Right renal pelvis (tissue), 4 donors: ENCODE data around the gene SP8. TPM values are rescaled to one million over a fixed set of nuclear protein-coding genes. Genes with fewer than 3 reads are reported as not detected.
"Not testable (repeated sequence)": the region's sequence is repeated elsewhere in the genome, so short reads cannot be mapped to it uniquely, and the experiment has no call there.

Source experiments
- DNase-seq, 4 donors: peaks; one replicate each; pipeline ENCODE4 v3.0.0-alpha.2; 2013; ENCODE audit warnings: low read depth in 4 of 4, low spot score in 3 of 4, missing footprints in 1 of 4
- polyA plus RNA-seq, 4 donors: library from polyadenylated mRNA; unstranded; fragments of 120-200 nt; gene quantifications; one replicate each; pipeline ENCODE4 v1.2.1, GENCODE V29; 2013; ENCODE audit not compliant: insufficient read length in 4 of 4

Gene SP8
- not detected for polyA plus RNA-seq

GRCh38 chr7:20786779-20787659 lies at the start of gene SP8:
Gene SP8 (minus strand): TSS chr7:20786886. CDS start chr7:20786798, 88 bp downstream.
- no peak for DNase-seq

GRCh38 chr7:20836424-20836823 lies 49.7 kb upstream of the SP8 start:
- DNase-seq: not testable (repeated sequence)

GRCh38 chr7:20835111-20835750 lies 48.5 kb upstream of the SP8 start:
- DNase-seq: no peak

- DNase-seq: no peak
Measured at GRCh38 chr7:20834656-20835055, 48.0 kb upstream of the SP8 start.

GRCh38 chr7:20831956-20832355 lies 45.3 kb upstream of the SP8 start:
- DNase-seq: no peak

GRCh38 chr7:20831451-20831850 lies 44.8 kb upstream of the SP8 start:
- DNase-seq: no peak

GRCh38 chr7:20828947-20829346 lies 42.3 kb upstream of the SP8 start:
- no peak for DNase-seq

GRCh38 chr7:20827172-20827571 lies 40.5 kb upstream of the SP8 start:
- no peak for DNase-seq

GRCh38 chr7:20826243-20826642 lies 39.6 kb upstream of the SP8 start:
- DNase-seq: no peak

GRCh38 chr7:20825555-20825954 lies 38.9 kb upstream of the SP8 start:
- DNase-seq: no peak

- not testable (repeated sequence) for DNase-seq
Measured at GRCh38 chr7:20821390-20821789, 34.7 kb upstream of the SP8 start.

GRCh38 chr7:20816372-20816959 lies 29.8 kb upstream of the SP8 start:
- DNase-seq: no peak

GRCh38 chr7:20804345-20804744 lies 17.7 kb upstream of the SP8 start:
- DNase-seq: no peak

GRCh38 chr7:20799566-20800366 lies 13.1 kb upstream of the SP8 start:
- no peak for DNase-seq

- no peak for DNase-seq
Measured at GRCh38 chr7:20798694-20799121, 12.0 kb upstream of the SP8 start.

GRCh38 chr7:20798081-20798693 lies 11.5 kb upstream of the SP8 start:
- DNase-seq: no peak

- DNase-seq: no peak
Measured at GRCh38 chr7:20797462-20798080, 10.9 kb upstream of the SP8 start.

GRCh38 chr7:20797042-20797461 lies 10.4 kb upstream of the SP8 start:
- DNase-seq: no peak

- no peak for DNase-seq
Measured at GRCh38 chr7:20796500-20796899, 9.8 kb upstream of the SP8 start.

- DNase-seq: no peak
Measured at GRCh38 chr7:20795881-20796280, 9.2 kb upstream of the SP8 start.
